Measurements from ENCODE around the gene CYTH3.
"Not testable (repeated sequence)": the region's sequence is repeated elsewhere in the genome, so short reads cannot be mapped to it uniquely, and the experiment has no call there.

CYTH3 gene

GRCh38 chr7:6291531-6291930, 19.1 kb upstream of the CYTH3 start:
- DNase-seq (ENCODE audit: low read depth) = no peak
- H3K4me3 ChIP-seq (replicated peaks; ENCODE audit: low read depth, low read length) = no peak overlapping the region
- TF ChIP-seq CTCF (IDR thresholded peaks at IDR 0.05; ENCODE audit: low read length, missing control alignments) = no peak

GRCh38 chr7:6290319-6290741, 17.9 kb upstream of the CYTH3 start:
- H3K4me3 ChIP-seq (replicated peaks; ENCODE audit: low read depth, low read length) = no peak overlapping the region
- no peak for TF ChIP-seq CTCF (IDR thresholded peaks at IDR 0.05; ENCODE audit: low read length, missing control alignments)
- DNase-seq (ENCODE audit: low read depth) = no peak

GRCh38 chr7:6288270-6288860, 15.9 kb upstream of the CYTH3 start:
- TF ChIP-seq CTCF (IDR thresholded peaks at IDR 0.05; ENCODE audit: low read length, missing control alignments) = no peak
- no peak for DNase-seq (ENCODE audit: low read depth)
- H3K4me3 ChIP-seq (replicated peaks; ENCODE audit: low read depth, low read length) = no peak overlapping the region

GRCh38 chr7:6286486-6286885, 14.1 kb upstream of the CYTH3 start:
- no peak for TF ChIP-seq CTCF (IDR thresholded peaks at IDR 0.05; ENCODE audit: low read length, missing control alignments)
- no peak overlapping the region for H3K4me3 ChIP-seq (replicated peaks; ENCODE audit: low read depth, low read length)
- no peak for DNase-seq (ENCODE audit: low read depth)

- H3K4me3 ChIP-seq (replicated peaks; ENCODE audit: low read depth, low read length) = no peak overlapping the region
- no peak for DNase-seq (ENCODE audit: low read depth)
- no peak for TF ChIP-seq CTCF (IDR thresholded peaks at IDR 0.05; ENCODE audit: low read length, missing control alignments)
These were observed 12.3 kb upstream of the CYTH3 start for GRCh38 chr7:6284461-6285360.

GRCh38 chr7:6284055-6284400, 11.6 kb upstream of the CYTH3 start:
- H3K4me3 ChIP-seq (replicated peaks; ENCODE audit: low read depth, low read length) = no peak overlapping the region
- TF ChIP-seq CTCF (IDR thresholded peaks at IDR 0.05; ENCODE audit: low read length, missing control alignments) = no peak
- DNase-seq (ENCODE audit: low read depth) = peak; percentile 39

DNA sequence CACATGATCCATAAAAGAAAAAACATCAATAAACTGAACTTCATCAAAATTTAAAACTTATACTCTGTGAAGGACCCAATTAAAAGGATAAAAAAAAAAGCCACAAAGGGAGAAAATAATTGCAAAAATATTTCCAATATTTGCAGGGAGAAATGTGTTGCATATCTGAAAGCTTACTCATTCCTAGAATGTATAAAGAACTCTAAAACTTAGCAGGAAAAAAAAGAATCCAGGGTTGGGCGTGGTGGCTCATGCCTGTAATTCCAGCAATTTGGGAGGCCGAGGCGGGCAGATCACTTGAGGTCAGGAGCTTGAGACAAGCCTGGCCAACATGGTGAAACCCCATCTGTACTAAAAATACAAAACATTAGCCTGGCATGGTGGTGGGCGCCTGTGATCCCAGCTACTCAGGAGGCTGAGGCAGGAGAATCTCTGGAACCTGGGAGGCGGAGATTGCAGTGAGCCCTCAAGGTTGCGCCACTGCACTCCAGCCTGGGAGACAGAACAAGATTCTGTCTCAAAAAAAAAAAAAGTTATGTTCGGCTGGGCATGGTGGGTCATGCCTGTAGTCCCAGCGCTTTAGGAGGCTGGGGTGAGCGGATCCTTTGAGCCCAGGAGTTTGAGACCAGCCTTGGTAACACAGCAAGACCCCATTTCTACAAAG, 11.1 kb upstream of the CYTH3 start:
- H3K4me3 ChIP-seq (replicated peaks; ENCODE audit: low read depth, low read length) = not testable (repeated sequence)
- DNase-seq (ENCODE audit: low read depth) = peak; percentile 73

Data from fibroblast of pulmonary artery (primary cell).